Activated naive CD8-positive, alpha-beta T cell treated with anti-CD3 and anti-CD28 coated beads, Interleukin-2, amount 50 U/mL, for 16 hours (primary cell): Measurements from ENCODE around the gene HSD17B12.
"Not testable (repeated sequence)": the region's sequence is repeated elsewhere in the genome, so short reads cannot be mapped to it uniquely, and the experiment has no call there.

Experiments
- DNase-seq: peaks from one replicate; pipeline ENCODE4 v3.0.0-alpha.2; 2020; ENCODE audit warnings: low read depth, low spot score

Gene HSD17B12

GRCh38 chr11:43747130-43747802 lies 66.7 kb downstream of the HSD17B12 start:
- DNase-seq: no peak

- no peak for DNase-seq
These were observed 67.6 kb downstream of the HSD17B12 start for GRCh38 chr11:43748095-43748494.

- DNase-seq: no peak
These were observed 71.2 kb downstream of the HSD17B12 start for GRCh38 chr11:43751726-43752125.

- no peak for DNase-seq
These were observed 76.0 kb downstream of the HSD17B12 start for GRCh38 chr11:43756575-43756974.

- no peak for DNase-seq
These were observed 78.4 kb downstream of the HSD17B12 start for GRCh38 chr11:43758927-43759326.

GRCh38 chr11:43760902-43761301 lies 80.4 kb downstream of the HSD17B12 start:
- no peak for DNase-seq

- DNase-seq: no peak
These were observed 84.7 kb downstream of the HSD17B12 start for GRCh38 chr11:43765194-43765593.

- not testable (repeated sequence) for DNase-seq
These were observed 88.1 kb downstream of the HSD17B12 start for GRCh38 chr11:43768654-43769053.

GRCh38 chr11:43770173-43770572 lies 89.6 kb downstream of the HSD17B12 start:
- DNase-seq: no peak

GRCh38 chr11:43772733-43773132 lies 92.2 kb downstream of the HSD17B12 start:
- no peak for DNase-seq

GRCh38 chr11:43774786-43775185 lies 94.2 kb downstream of the HSD17B12 start:
- DNase-seq: no peak

- DNase-seq: no peak
These were observed 98.8 kb downstream of the HSD17B12 start for GRCh38 chr11:43779306-43779705.

GRCh38 chr11:43784301-43784700 lies 103.8 kb downstream of the HSD17B12 start:
- no peak for DNase-seq

GRCh38 chr11:43784866-43785265 lies 104.3 kb downstream of the HSD17B12 start:
- no peak for DNase-seq

GRCh38 chr11:43785318-43785717 lies 104.8 kb downstream of the HSD17B12 start:
- no peak for DNase-seq

- no peak for DNase-seq
These were observed 105.5 kb downstream of the HSD17B12 start for GRCh38 chr11:43786016-43786415.

GRCh38 chr11:43787824-43788223 lies 107.3 kb downstream of the HSD17B12 start:
- DNase-seq: no peak

GRCh38 chr11:43788421-43788820 lies 107.9 kb downstream of the HSD17B12 start:
- DNase-seq: no peak

- no peak for DNase-seq
These were observed 109.3 kb downstream of the HSD17B12 start for GRCh38 chr11:43789700-43790443.

GRCh38 chr11:43790444-43790794 lies 109.9 kb downstream of the HSD17B12 start:
- DNase-seq: no peak

- DNase-seq: no peak
These were observed 116.8 kb downstream of the HSD17B12 start for GRCh38 chr11:43797337-43797736.

- DNase-seq: no peak
These were observed 117.3 kb downstream of the HSD17B12 start for GRCh38 chr11:43797866-43798265.

- DNase-seq: no peak
These were observed 122.0 kb downstream of the HSD17B12 start for GRCh38 chr11:43802509-43802908.
